ENCODE data around the gene SIX2.

SIX2 gene

DNA sequence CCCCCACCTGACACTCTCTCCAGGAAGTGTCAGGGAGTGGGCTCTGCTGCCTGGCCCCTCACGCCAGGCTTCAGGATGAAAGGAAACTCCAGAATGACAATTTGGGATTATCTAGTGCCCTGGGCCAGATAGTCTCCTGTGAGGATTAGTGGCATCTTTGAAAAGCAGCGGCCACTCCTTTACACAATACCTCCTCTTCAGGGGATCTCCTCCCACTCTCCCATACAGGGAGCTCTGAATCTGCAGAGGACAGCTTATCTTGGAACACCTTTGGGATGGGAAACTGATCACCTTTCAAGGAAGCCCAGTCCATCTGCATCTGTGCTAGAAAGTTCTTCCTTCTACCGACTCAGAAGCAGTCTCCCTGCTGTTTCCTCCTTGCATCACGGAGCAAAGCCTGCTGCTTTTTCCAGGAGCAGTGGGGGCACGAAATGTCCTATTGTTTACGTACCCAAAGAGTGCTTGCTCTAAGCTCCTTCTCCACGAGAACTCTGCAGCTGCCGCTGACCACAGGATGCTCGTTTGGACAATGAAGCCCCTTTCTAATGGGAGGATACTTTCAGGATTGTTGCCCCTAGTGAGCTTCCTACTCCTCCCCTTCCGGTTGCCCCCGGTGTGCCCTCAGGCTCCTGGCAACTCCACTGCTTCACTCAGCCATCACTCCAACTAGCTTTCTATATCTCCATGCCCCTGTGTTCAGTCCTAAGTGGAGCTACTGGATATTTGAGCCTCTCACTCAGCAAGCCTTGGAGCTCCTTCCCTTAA, 36.3 kb downstream of the SIX2 start:
- Histone ChIP-seq H3K4me3 (ENCODE audit: low read length, poor library complexity, severe bottlenecking) (no peak overlapping the region), H3K27me3 (ENCODE audit: insufficient read depth, low read length, poor library complexity, severe bottlenecking) (no peaks in the 10 kb centered on the region), H3K4me2 (ENCODE audit: low read depth, low read length, poor library complexity, severe bottlenecking) (no peak overlapping the region), H3K79me2 (ENCODE audit: insufficient read depth, low read length) (no peaks in the 10 kb centered on the region), H3K36me3 (ENCODE audit: insufficient read depth, low read length) (no peaks in the 10 kb centered on the region), H3K9ac (ENCODE audit: low read depth, low read length, poor library complexity, severe bottlenecking) (no peak overlapping the region), H3K9me2 (replicated peaks; ENCODE audit: low read depth, low read length) (no peaks in the 10 kb centered on the region), H4K20me1 (ENCODE audit: insufficient read depth, low read length, poor library complexity, severe bottlenecking) (no peaks in the 10 kb centered on the region), H3K9me3 (ENCODE audit: insufficient read depth, low read depth, low read length) (no peaks in the 10 kb centered on the region), H2AFZ (ENCODE audit: low read length) (no peak overlapping the region), H3F3A (ENCODE audit: low read depth) (no peaks in the 10 kb centered on the region), H3K4me1 (ENCODE audit: insufficient read depth, low read length, poor library complexity, severe bottlenecking) (no peaks in the 10 kb centered on the region)
- no peak for TF ChIP-seq EZH2phosphoT487 (IDR thresholded peaks at IDR 0.05; ENCODE audit: borderline replicate concordance)
- TF ChIP-seq, protein P1, sequence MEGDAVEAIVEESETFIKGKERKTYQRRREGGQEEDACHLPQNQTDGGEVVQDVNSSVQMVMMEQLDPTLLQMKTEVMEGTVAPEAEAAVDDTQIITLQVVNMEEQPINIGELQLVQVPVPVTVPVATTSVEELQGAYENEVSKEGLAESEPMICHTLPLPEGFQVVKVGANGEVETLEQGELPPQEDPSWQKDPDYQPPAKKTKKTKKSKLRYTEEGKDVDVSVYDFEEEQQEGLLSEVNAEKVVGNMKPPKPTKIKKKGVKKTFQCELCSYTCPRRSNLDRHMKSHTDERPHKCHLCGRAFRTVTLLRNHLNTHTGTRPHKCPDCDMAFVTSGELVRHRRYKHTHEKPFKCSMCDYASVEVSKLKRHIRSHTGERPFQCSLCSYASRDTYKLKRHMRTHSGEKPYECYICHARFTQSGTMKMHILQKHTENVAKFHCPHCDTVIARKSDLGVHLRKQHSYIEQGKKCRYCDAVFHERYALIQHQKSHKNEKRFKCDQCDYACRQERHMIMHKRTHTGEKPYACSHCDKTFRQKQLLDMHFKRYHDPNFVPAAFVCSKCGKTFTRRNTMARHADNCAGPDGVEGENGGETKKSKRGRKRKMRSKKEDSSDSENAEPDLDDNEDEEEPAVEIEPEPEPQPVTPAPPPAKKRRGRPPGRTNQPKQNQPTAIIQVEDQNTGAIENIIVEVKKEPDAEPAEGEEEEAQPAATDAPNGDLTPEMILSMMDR (conservative IDR thresholded peaks at IDR 0.05; ENCODE audit: low read length) = no peak

DNA sequence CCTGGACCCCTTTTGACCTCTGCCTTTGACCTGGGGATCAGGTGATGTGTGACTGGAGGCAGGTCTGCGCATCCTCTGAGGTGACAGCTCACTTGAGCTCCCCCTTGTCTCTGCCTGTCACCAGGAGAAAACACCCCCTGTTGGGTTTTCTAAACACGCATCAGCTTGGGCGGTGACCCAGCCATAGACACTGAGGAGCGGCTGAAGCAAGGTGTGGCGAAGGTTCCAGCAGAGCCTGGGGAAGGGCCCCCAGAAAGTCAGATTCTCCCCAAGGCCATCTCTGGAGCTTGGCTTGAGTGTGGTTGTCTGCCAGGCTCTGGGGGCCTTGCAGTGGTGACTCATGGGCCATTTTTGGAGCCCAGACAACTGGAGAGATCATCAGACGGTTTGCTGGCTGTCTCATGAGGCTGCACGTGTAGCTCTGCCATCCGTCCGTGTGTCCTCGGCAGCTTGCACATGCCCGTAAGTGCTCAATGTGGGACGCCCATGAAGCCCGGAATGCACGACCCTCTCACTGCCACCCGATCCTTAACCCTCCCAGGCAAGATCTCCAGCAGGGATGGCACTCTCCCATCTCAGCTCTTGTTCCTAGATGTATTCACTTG, 38.3 kb downstream of the SIX2 start:
- Histone ChIP-seq H3K27me3 (ENCODE audit: insufficient read depth, low read length, poor library complexity, severe bottlenecking) (no peaks in the 10 kb centered on the region), H3K9me2 (replicated peaks; ENCODE audit: low read depth, low read length) (no peaks in the 10 kb centered on the region), H3K9ac (ENCODE audit: low read depth, low read length, poor library complexity, severe bottlenecking) (no peak overlapping the region), H3K4me1 (ENCODE audit: insufficient read depth, low read length, poor library complexity, severe bottlenecking) (no peaks in the 10 kb centered on the region), H3K4me2 (ENCODE audit: low read depth, low read length, poor library complexity, severe bottlenecking) (no peak overlapping the region), H3K36me3 (ENCODE audit: insufficient read depth, low read length) (no peaks in the 10 kb centered on the region), H3K4me3 (ENCODE audit: low read length, poor library complexity, severe bottlenecking) (no peak overlapping the region), H3F3A (ENCODE audit: low read depth) (no peaks in the 10 kb centered on the region), H3K79me2 (ENCODE audit: insufficient read depth, low read length) (no peaks in the 10 kb centered on the region), H2AFZ (ENCODE audit: low read length) (no peak overlapping the region), H4K20me1 (ENCODE audit: insufficient read depth, low read length, poor library complexity, severe bottlenecking) (no peaks in the 10 kb centered on the region), H3K9me3 (ENCODE audit: insufficient read depth, low read depth, low read length) (no peaks in the 10 kb centered on the region)
- no peak for TF ChIP-seq EZH2phosphoT487 (IDR thresholded peaks at IDR 0.05; ENCODE audit: borderline replicate concordance)
- TF ChIP-seq, protein P1 (conservative IDR thresholded peaks at IDR 0.05; ENCODE audit: low read length) = no peak

GRCh38 chr2:44969936-44970335, 39.3 kb downstream of the SIX2 start:
- Histone ChIP-seq H3K79me2 (ENCODE audit: insufficient read depth, low read length) (no peaks in the 10 kb centered on the region), H3K27me3 (ENCODE audit: insufficient read depth, low read length, poor library complexity, severe bottlenecking) (no peaks in the 10 kb centered on the region), H4K20me1 (ENCODE audit: insufficient read depth, low read length, poor library complexity, severe bottlenecking) (no peaks in the 10 kb centered on the region), H3K4me2 (ENCODE audit: low read depth, low read length, poor library complexity, severe bottlenecking) (no peak overlapping the region), H3K4me3 (ENCODE audit: low read length, poor library complexity, severe bottlenecking) (no peak overlapping the region), H3K9me3 (ENCODE audit: insufficient read depth, low read depth, low read length) (no peaks in the 10 kb centered on the region), H3K9ac (ENCODE audit: low read depth, low read length, poor library complexity, severe bottlenecking) (no peak overlapping the region), H3F3A (ENCODE audit: low read depth) (no peaks in the 10 kb centered on the region), H2AFZ (ENCODE audit: low read length) (no peak overlapping the region), H3K36me3 (ENCODE audit: insufficient read depth, low read length) (no peaks in the 10 kb centered on the region), H3K4me1 (ENCODE audit: insufficient read depth, low read length, poor library complexity, severe bottlenecking) (no peaks in the 10 kb centered on the region), H3K9me2 (replicated peaks; ENCODE audit: low read depth, low read length) (no peaks in the 10 kb centered on the region)
- TF ChIP-seq, protein P1 (conservative IDR thresholded peaks at IDR 0.05; ENCODE audit: low read length) = no peak
- TF ChIP-seq EZH2phosphoT487 (IDR thresholded peaks at IDR 0.05; ENCODE audit: borderline replicate concordance) = no peak
